SIG-M5 (cell line): Measurements from ENCODE around the gene ASCL1.

Experiments used
- DNase-seq: peaks from one replicate; lab custom pipeline; 2025; lab: John Stamatoyannopoulos, UW

Gene ASCL1

DNA sequence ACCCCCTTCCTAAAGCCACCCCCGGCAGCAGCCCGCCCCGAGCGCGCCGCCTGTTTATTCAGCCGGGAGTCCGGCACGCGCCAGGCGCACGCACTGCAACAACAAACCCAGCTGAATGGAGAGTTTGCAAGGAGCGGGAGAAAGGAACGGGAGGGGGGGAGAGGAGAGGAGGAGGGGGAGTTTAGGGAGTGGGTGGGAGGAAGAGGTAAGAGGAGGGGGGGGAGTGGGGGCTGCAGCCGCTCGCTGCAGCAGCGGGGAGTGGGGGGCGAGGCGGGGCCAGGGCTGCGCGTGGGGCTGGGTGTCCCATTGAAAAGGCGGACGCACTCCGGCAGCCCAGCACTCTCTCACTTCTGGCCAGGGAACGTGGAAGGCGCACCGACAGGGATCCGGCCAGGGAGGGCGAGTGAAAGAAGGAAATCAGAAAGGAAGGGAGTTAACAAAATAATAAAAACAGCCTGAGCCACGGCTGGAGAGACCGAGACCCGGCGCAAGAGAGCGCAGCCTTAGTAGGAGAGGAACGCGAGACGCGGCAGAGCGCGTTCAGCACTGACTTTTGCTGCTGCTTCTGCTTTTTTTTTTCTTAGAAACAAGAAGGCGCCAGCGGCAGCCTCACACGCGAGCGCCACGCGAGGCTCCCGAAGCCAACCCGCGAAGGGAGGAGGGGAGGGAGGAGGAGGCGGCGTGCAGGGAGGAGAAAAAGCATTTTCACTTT lies at the start of gene ASCL1:
ASCL1 (plus strand) TSS at position 336 of the 712 bp plus-strand sequence. CDS start 571 bp downstream, outside the sequence.
- DNase-seq: no peak

DNA sequence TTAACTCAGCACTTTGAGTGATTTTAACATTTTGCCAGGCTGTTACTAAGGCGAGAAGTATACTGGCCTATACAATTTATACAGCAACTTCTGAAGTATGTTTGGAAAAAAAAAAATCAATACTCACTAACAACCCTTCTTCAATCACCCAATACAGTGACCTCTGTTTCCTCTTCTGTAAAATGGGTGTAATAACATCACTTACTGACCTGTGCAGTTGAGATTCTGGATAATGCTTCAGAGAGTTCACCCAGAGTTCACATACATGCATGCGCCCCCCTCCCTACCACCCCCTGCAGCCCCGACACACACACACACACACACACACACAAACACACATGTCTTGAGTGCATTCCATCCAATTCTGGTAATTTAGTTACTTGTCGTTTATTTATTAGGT lies 49.6 kb upstream of the ASCL1 start:
- no peak for DNase-seq

DNA sequence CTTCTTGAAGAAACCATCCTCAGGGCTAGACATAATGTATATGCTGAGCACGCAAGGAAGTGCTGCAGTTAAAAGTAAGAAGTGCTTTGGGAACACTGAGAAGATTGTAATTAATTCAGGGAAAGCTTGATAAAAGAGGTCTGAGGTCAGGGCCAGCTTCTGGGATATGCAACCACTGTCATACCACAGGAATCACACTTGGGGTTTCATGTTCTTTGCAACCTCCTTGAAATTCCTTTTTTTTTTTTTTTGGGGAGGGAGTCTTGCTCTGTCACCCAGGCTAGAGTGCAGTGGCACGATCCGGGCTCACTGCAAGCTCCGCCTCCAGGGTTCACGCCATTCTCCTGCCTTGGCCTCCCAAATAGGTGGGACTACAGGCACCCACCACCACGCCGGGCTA lies 47.3 kb upstream of the ASCL1 start:
- no peak for DNase-seq

DNA sequence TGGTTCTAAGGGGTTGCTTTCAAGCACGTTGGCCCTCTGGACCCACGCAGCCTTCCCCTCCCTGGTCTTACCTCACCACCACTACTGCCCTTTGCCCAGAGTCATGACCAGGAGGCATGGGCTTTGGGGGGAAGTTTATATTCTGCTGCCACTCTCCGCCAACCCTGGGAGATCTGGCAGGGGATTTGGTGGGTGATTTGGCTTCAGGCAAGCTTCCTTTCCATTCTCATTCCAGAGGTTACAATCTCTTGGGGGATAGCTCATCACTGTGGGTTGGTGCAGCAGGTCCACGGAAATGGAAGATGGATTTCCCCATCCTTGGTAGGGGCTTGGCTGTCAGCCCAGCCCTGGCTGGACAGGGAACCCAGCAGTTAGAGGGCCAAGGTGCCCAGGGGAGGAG lies 46.7 kb upstream of the ASCL1 start:
- no peak for DNase-seq

DNA sequence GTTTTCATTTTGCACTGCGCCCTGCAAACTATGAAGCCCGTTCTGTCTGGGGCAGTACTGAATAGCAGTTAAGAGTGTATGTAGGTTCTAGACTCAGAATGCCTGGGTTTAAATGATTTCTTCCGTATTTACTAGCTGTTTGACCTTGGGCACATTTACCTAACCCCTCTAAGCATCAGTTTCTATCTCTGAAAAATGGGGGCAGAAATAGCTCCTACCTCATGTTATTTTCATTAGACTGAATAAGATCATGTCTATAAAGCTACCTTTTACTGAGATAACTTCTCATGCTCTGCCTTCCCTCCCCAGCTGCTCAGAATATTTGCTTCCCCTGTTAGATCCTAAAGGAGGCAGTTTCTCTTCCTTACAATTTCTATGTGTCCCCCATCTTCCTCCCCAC lies 46.2 kb upstream of the ASCL1 start:
- DNase-seq: no peak

DNA sequence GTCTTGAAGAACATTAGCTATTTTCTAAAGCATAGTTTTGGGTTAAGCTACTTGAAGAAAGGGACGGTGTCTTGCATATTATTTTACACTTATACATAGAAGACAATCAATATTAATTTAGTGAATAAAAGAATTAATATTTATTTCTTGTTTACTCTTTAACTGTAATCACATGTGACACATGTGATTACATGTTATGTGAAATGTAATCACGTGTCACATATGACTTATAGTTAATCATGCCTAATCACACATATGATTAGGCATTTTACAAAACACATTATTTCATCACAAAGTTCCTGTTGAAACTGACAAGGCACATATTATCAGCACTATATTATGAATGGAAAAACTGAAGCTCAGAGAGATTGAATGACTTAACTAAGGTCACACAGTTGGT lies 45.2 kb upstream of the ASCL1 start:
- DNase-seq: no peak

DNA sequence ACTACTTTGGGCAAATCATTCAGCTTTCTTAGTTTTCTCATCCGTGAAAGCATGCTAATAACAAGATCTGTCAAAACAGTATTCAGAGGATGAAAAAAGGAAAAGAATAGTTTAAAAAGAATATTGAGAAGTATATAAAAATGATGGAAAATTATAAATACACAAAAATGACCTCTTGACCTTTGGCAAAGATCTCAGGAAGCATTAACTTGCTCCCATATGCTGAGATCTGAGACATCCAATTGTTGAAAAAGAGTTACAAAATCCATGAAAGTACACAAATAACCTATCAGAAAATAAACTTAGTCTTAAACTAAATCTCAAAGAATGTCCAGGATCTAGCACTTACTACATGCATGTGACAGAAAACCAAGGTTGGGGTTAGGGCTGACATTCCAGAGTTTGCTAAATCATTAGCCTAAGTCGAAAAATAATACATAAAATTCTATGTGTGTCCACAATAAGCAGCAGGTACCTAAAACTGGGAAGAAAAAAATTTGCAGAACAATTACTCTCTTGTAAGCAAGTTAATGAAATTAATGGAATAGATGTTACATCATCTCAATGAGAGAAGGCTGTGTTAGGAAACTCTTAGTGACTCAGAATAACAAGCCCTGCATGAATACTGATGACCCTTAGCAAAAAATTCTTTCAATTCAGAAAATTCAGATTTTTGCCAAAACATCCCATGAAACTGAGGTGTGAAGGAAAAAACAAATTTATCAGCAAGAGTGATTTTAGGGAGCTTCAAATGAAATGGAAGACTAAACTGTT lies 43.8 kb upstream of the ASCL1 start:
- no peak for DNase-seq

DNA sequence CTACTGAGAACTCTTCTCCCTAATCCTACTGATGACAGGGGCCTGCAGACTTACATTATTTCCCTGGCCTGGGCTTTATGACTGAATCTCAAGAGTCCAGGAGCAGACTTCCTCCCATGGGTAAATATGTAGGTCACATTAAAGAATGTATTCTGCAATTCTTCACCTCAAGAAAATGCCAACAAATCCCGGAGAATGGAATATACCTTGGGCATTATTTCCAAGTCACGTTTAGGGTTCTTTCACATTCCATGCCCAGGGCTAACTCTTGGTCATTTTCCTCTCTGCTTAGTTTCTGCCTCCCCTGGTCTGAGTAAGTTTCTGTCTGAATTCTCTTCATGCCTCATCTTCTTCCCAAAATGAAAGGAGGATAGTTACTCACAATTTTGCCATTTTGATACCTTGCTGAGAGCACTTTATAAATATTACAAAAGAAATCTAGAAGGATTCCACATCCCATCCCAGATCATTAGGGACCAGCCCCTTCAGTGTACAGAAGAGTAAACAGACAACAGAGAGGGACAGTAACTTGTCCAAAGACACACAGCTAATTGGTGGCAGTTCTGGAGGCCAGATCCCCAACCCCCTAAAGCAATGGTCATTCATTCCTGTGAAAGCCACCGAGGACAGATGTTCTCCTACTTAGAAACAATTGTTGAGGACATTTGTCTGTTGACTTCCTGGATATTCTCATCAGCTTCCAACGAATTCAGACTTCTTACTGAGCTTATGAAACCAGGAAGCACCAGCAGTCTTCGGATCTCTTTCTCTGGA lies 41.0 kb upstream of the ASCL1 start:
- DNase-seq: no peak

DNA sequence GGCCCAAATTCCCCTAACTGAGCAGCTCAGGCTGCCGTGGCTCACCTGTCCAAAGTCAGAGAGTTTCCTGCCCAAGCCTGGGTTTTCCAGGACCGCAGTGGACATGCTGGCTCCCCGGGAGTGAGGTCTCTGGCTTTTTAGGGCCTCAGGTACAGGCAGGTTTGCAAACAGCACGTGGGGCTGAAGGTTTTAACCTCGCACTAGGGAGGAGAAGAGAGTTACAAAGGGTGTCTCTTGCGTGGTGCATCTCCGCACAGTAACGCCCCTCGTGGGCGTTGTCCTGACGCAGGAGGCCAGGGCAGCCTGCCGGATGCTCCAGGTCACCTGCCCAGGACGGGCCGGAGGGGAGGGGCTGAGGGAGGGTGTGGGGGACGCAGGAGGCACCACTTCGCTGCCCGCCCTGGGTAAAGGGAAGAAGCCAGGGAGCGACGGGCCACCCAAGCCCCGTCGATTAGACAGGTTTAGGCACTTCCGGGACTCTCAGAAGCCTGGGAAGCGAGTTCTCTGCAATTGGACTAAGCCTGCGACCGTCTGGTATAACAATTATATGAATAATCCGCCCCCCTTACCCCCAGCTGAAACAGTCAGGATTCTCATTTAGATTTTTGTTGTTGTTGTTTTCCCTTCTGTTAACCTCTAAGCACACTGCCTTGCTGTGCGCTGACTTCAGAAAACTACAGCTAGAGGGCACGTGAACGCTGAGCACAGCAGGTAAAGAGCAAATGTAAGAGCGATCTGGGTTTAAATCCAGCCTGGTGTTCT lies 40.3 kb upstream of the ASCL1 start, which contains the start of gene PAH:
PAH (minus strand) TSS at position 219 of the 762 bp plus-strand sequence; CDS start at position 105, 114 bp downstream.
- no peak for DNase-seq

DNA sequence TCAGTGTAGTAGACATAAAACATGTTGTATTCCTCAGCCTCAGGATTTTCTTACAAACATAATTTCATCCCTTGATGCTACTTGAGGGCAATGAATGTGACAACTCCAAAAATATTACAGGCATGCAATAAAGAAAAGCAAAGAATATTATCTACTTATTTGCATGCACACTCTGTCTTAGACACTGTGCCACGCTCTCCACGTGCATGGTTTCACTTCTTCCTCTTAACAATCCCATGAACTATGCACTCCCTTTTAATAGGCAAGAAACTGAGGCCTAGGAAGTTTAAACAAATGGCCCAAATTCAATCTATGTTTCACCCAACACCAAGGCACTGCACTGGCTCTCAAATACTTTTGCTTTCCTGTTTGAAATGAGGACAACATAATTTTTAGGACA lies 38.6 kb upstream of the ASCL1 start:
- no peak for DNase-seq

DNA sequence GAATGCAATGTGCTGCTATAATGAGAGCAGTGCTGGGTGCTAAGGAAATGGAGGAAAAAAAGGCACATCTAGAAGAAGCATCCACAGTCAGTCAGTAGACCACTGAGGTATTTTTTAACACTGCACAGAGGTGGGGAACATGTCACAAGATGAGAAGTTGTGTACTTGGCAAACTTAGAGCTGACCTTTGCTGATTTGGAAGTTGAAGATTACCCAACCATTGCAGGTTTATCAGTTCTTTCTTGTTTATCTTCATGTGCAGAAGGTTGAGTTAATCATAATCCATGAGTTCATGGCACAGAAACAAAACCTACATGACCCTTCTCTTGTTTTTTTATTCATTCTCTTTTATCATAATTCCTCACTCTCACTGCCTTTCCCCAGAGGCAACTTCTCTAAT lies 37.2 kb upstream of the ASCL1 start:
- DNase-seq: no peak

DNA sequence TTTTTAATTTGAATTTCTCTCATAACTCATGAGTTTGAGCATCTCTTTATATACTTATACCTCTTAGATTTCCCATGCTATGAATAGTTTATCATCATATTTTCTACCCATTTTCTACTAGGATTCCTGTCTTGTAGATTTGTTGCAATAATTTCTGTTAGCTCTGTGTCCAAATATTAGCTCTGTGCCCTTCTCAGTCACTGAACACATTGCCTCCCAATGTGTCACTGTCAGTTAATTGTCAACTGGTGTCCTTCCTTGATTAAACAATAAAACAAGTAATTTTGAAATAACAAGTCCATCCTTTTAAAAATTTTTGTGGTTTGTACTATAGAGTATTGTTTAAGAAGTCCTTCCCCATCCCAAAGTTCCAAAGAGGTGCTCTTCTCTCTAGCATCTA lies 36.2 kb upstream of the ASCL1 start:
- DNase-seq: no peak

DNA sequence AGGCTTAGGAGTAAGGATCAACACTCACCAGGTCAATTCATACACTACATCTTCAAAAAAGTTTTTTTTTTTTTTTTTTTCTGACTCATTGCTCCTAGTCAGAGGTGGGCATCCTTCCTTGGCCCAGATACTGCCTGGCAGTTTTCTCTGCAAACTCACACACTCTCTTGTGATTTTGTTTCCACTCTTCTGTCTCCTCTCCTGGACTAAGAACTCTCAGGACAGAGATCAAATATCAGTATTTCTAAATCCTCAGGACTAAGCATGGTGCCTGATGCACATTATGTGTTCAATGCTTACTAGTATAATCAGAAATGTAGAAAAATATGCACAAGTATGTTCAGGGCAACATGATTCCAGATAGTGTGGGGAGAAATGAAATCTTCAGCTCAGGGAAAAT lies 30.3 kb upstream of the ASCL1 start:
- no peak for DNase-seq

DNA sequence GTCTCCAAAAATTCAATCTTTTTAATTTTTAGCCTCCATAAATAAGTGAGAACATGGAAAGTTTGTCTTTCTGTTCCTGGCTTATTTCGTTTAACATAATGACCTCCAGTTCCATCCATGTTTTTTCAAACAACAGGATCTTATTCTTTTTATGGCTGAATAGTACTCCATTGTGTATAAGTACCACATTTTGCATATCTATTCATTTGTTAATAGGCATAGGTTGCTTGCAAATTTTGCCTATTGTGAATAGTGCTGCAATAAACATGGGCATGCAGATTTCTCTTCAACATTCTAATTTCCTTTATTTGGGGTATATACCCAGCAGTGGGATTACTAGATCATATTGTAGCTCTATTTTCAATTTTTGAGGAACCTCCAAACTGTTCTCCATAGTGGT lies 24.3 kb upstream of the ASCL1 start:
- no peak for DNase-seq

DNA sequence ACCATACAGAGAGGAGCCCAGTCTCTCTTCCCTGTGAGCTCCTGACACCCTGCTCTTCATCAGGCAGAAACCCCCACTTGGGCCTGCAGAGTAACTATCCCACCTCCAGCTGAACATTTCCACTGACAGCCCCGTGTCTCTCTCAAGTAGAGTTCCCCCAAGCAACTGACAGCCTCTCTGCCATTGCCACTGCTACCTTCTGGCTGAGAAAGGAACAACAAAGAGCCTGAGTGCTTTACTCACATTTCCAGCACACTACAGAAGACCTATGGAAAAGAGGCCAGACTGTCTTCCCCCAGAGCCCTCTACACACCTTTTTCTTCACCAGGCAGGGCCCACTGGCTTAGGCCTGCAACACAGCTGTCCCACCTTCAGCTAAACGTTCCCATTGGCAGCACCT lies 18.4 kb upstream of the ASCL1 start:
- no peak for DNase-seq

DNA sequence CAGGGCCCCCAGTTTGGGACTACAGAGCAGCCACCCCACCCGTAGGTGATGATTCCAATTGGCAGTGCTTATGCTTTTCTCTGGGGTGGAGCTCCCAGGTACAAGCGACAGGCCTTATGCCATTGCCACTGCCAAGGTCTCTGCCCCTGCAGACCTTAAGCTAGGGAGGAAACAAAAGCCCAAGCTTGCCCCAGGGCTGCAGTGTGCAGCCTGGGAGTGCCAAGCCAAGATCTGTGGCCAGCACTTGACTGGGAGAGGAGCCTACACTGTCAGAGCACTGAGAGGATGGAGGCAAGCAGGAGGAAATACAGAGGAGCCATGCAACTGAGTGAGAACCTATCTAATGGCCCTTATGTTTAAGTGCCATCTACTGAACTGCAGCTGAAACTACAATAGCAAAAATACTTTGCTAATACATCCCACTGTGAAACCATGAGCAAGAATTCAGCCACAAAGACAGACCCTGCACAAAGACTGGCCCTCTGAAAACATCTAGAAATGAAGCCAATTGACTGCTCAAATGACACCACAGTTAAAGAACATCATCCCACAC lies 17.7 kb upstream of the ASCL1 start:
- no peak for DNase-seq

DNA sequence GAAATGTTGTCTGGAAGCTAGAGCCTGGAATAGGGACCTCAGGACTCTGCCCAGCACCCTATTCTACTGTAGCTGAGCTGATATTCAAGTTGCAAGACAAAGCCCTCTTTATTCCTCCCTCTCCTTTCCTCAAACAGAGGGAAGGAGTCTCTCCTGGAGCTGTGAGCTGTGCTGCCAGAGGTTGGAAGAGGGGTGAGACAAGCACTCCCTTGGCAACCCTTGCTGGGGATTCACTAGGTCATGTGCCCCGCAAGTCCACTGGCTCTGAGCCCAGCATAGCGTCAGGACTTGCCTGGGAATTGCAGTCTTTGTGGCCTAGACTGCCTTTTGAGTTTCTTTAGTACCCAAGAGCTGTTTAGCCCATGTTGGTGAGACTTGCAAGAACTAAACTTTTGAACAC lies 11.4 kb upstream of the ASCL1 start:
- no peak for DNase-seq

DNA sequence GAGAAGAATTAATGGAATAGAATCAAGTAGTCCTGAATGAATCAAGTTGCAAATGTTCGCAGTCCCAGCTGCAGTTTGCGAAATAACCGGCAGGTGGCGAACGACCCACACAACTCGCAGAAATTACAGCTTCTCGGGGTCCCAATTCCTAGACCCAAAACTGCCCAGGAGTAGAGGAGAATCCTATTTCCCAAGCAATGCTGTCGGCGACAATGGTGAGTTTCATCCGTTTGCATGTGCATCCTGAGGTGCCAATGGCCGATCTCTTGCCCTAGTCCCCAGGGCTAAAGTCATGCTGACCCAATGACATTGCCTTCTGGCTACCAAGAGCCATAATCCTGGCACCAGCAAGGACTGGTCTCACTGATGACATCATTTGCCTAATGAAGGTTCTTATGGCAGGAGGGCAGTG lies 8.5 kb upstream of the ASCL1 start:
- DNase-seq: no peak

DNA sequence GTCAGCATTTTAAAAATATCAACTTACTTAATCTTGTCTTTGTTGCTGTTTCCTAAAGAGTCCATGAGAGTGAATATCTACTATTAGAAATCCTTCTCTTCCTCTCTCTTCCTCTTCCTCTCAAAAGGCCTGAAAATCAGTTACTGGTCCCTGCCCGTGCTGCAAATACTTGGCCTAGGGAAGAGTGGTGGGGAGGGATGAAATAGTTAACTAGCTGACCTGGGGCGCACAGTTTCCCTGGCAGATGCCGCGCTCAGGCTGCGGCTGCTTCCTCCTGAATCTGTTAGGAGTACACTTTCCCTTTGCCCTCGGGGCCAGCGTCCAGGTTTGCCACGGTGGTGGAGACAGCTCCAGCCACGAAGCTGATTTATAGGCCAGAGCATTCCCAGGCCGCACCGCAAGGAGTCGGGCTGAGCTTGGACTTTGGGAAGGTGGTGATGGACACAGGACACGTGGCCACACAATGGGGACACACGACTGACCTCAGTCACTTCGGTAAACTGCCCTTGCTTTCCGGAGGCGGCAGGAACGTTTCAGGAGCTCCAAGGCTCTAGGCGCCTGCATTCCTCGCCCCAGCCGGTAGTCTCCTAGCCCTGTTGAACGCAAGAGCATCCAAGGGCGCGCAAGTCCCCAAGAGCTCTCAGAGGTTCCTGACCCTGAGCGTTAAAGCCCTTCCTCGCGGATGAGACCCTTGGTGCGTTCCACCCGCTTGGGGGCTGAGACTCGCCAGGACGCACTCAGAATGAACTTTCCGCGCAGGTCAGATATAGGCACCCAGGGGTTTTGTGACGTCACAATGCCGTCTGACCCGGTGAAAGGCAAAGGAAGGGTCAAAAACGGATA lies 7.1 kb upstream of the ASCL1 start:
- no peak for DNase-seq

DNA sequence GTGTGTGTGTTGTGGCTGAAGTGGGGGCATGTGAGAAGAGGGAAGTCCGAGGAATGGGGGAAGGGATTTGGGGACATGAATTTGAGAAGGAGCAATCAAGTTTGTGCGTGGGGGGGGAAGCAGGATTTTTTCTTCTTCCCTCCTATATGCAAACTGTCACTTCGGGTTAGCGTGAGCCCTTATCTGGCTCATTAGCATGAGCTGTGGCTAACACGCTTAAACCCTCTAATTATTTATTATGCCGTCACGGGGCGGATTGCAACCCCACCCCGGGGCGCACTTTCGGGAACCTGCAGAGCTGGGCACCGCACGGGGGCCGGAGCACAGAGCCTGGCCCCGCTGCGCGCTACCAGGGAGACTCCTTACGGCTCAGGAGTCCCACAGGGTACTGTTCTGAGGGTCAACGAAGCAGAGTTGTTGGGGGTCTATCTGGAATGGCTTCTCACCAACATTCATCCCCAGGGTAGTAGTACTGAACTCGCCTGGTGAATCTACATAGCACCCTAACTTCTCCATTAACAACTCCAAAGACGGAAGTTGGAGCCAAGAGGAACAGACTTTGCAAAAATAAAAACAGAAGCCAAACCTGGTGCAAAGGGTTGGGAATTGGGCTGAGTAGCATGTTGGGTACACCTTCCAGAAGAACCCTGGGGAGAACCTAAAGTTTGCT lies 6.4 kb upstream of the ASCL1 start:
- no peak for DNase-seq
